HG02759 (cell line): ENCODE results near the gene CORIN.

ENCODE experiments used
- ATAC-seq: cut with Tn5 transposase; IDR thresholded peaks from one replicate; pipeline ENCODE4 v1.9.1; 2021; ENCODE audit warnings: mild to moderate bottlenecking, moderate library complexity; ENCODE audit not compliant: unreplicated experiment

The CORIN gene, protein sequence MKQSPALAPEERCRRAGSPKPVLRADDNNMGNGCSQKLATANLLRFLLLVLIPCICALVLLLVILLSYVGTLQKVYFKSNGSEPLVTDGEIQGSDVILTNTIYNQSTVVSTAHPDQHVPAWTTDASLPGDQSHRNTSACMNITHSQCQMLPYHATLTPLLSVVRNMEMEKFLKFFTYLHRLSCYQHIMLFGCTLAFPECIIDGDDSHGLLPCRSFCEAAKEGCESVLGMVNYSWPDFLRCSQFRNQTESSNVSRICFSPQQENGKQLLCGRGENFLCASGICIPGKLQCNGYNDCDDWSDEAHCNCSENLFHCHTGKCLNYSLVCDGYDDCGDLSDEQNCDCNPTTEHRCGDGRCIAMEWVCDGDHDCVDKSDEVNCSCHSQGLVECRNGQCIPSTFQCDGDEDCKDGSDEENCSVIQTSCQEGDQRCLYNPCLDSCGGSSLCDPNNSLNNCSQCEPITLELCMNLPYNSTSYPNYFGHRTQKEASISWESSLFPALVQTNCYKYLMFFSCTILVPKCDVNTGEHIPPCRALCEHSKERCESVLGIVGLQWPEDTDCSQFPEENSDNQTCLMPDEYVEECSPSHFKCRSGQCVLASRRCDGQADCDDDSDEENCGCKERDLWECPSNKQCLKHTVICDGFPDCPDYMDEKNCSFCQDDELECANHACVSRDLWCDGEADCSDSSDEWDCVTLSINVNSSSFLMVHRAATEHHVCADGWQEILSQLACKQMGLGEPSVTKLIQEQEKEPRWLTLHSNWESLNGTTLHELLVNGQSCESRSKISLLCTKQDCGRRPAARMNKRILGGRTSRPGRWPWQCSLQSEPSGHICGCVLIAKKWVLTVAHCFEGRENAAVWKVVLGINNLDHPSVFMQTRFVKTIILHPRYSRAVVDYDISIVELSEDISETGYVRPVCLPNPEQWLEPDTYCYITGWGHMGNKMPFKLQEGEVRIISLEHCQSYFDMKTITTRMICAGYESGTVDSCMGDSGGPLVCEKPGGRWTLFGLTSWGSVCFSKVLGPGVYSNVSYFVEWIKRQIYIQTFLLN

DNA sequence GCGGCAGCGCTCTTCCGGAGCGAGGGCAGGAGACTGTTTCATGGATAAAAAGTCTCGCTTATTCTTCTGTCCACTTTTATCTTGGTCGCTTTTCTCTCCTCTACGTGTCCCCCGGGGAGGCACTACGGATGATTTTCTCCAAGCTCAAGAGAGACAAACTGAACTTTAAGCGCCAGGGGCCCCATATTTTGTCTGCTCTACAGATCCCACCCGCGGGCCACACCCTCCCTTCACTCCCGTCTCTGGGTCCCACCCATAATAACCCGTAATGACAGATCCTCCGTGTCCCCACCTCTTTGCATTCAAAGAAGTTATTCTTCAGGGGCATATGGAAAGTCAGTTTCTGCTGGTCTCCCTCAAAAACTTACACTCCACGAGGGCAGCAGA lies at the start of gene CORIN:
Gene CORIN (minus strand): TSS at position 160 of the 387 bp plus-strand sequence. CDS start 118 bp downstream, at position 42.
- ATAC-seq: no peak

DNA sequence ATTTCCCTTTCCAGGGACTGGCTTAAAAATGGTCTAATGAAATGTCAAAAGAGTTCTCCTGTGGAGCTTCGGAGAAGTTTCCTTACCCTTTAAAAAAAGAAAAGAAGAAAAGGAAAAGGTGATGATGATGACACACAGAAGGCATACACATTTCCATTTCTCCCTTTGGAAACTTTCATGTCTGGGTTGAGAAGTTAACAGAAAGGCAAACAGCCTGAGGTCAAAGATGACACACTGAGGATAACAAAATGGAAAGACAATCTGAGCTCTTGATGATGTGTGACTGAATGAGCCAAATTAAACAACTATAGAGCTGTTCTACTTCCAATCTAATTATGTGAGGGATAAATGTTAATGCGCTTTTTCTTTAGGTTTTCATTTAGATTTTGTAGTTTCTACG lies 44.4 kb upstream of the CORIN start:
- no peak for ATAC-seq

DNA sequence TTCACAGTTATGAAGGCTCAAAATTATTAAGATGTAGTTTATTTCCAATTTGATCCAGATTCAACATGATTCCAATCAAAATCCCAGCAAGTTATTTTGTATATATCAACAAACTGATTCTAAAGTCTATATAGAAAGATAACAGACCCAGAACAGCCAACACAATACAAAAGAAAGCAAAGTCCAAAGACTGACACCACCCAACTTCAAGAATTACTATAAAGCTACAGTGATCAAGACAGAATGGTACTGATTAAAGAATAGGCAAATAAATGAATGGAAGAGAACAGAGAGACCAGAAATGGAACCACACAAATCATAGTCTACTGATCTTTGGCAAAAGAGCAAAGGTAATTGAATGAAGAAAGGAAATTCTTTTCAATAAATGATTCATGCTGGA lies 41.6 kb upstream of the CORIN start:
- no peak for ATAC-seq

DNA sequence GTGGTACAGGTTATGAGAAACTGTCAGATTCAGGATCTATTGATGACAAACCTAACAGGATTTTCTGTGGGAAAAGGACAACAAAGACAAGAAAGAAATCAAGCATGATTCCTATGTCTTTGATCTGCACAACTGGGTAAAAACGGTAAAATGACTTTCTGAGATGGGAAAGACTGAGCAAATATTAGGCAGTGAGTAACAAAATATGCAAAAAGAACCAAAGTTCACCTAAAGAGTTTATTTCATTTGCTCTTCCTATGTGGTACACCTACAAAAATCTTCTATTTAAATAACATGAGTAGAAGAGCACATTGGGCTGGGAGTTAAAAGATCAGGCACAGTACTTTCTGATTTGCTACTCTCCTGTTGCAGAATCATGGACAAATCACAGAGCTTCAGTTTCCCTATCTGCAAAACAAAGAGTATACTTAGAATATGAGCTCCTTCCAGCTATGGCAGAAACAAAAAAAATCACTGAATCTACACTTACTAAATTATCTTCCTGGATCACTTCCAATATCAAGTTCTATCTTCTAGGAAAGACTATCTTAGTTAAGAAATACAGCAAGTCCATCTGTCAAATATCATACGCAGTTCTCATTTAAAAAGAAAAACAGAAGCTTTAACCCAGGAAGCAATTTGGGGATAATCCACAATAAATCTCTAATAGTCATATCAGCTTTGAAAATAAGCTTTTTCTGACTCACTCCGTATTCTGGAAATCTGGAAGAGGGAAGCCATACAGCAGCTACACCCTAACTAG lies 39.1 kb upstream of the CORIN start:
- ATAC-seq: no peak

DNA sequence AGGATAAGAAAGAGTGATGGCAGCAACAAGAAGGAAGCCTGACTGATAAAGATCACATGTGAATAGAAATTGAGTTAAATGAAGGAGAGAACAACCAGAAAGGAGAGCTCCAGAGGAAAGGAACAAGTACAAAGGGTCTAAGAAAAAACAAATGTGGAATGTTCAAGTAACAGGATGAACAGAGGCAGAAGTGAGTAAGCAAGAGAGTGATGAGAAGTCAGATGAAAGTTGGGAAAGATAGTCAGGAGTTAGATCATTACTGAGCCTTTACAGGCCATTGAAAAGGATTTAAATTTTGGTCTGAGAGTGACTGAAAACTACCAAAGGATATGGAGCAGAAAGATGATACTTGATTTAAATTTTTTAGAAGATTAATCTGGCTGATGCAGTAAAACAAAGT lies 38.4 kb upstream of the CORIN start:
- no peak for ATAC-seq

DNA sequence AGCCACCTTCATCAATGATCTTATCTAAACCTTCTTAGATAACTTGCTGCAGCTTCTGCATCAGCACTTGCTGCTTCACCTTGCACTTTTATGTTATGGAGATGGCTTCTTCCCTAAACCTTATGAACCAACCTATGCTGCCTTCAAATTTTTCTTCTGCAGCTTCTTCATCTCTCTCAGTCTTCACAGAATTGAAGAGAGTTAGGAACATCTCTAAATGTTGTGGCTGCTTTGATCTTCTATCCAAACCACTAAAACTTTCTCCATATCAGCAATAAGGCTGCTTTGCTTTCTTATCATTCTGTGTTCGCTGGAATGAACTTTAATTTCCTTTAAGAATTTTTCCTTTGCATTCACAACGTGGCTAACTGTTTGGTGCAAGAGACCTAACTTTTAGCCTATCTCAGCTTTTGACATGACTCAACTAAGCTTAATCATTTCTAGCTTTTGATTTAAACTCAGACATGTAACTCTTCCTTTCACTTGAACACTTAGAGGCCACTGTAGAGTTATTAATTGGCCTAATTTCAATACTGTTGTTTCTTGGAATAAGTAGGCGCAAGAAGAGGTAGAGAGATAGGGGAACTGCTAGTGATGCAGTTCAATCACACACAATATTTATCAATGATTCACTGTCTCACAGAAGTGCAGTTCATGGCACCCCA lies 36.1 kb upstream of the CORIN start:
- ATAC-seq: no peak

DNA sequence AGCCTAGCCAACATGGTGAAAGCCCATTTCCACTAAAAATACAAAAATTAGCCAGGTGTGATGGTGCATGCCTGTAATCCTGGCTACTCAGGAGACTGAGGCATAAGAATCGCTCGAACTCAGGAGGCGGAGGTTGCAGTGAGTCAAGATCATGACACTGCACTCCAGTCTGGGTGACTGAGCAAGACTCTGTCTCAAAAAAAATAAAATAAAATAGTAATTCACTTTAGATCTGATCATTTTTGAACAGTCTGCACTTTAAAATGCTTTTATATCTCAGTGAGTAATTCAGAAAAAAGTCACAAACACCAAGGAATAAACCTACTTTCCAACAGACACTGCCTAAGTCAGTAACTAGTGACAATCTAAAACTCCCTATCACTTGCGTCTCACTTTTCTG lies 25.6 kb upstream of the CORIN start:
- no peak for ATAC-seq

DNA sequence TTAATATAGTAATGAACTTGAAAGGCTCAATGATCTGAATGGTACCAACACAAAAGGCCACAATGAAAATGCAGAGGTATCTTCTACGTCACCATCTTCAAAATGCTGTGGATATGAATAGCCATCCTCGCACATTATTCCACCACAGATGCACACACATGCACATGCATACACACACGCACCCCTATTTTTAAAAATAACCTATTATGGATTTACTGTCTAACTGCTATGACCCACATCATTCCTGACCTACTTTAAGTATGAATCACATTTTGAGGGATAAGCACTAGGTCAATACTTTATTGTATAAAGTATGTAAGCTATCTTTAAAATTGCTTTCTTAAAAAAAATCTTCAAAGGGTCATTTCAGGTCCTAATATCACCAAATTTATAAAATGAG lies 24.4 kb upstream of the CORIN start:
- ATAC-seq: no peak

DNA sequence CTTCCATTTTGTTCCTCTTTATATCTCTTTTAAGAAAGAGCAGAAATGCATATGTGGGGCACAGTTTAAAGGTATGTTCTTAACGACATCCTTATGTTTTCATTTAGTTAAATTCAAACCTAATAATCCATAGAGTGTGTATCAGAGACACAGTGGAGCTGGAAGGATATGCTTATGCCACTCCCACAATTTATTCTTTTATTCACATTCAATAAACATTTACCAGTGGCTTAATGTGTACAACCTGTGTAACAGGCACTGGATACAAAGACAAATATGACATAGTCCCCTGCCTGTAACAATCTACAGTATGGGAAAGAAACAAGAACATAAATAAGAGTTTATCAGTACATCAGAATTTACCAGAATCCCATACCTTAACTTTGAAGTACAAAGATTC lies 22.4 kb upstream of the CORIN start:
- no peak for ATAC-seq

DNA sequence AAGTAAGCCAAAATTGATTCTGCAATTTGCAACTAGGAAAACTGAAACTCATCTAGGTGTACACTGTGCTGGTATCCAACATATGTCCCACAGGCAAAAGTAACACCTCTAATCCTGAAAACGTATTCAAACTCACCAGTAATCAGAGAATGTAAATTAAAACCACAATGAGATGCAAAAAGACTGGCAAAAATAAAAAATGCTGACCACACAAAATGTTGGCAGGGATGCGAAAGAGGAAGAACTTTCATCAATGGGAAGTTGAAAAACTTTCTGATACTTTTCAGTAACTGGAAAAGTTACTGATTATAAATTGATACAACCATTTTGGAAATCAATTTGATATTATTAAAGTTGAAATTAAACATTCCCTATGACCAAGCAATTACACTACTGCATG lies 20.1 kb upstream of the CORIN start:
- ATAC-seq: no peak

DNA sequence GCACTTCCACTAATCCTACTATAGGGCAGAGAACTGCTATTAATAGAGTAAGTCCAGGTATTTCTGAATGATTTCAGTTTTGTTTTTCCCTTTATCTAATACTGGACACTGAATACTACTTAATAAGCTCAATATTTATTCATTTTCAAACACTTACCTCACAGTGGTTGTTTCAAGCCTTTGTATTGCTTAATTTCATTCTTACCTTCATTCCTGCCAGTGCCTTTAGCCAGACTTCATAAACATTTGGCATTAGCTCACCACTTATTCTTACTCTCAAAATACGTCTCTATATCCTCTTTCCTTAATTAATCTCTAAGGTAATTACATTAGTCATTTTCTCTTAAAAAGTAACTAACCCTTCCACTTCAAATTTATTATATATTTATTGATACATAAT lies 18.8 kb upstream of the CORIN start:
- ATAC-seq: no peak

DNA sequence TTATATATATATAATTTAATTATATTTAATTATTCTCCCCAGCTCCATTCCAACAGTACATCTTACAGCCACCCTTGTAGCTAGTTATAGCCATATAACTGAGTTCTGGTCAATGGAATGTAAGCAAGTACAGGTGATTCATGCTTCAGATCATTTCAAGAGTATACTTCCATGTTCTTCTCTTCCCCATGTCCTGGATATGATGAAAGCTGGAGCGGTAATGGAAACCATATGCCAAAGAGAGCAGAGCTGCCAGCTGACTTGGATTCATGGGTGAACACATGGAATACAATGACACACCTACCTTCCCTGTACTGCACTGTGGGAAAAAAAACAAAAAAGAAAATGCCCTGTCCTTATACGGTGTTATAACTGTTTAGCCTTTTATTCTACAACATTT lies 17.5 kb upstream of the CORIN start:
- no peak for ATAC-seq

DNA sequence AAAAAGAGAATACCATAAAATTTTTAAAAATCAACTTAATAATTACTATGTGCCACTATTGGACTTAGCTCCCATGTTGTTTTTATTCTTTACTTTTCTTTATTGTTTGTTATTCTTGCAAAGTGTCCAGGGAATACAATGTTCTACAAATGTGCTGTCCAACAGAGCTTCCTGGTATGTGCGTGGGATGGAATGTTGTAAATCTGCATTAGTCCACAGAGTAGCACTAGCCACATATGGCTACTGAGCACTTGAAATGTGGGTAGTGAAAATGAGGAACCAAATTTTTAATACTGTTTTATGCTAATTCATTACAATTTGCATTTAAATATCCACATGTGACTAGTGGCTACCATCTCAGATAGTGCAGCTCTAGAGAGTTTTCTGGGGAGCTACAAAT lies 14.3 kb upstream of the CORIN start:
- no peak for ATAC-seq

DNA sequence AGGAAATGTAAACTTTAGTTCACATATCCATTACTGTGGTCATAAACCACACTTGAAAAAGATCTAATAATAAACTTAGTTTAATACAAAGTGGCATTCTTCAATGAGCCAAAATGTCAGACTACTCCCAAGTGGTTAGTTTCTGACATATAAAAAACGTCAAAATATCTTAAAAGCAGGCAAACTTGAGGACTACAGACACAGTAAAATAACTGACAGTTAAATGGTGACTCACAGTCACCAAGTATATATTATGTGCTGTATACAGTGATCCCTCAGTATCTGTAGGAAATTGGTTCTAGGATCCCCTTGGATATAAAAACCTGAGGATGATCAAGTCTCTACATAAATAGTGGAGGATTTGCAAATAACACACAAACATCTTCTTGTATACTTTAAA lies 11.6 kb upstream of the CORIN start:
- ATAC-seq: no peak

DNA sequence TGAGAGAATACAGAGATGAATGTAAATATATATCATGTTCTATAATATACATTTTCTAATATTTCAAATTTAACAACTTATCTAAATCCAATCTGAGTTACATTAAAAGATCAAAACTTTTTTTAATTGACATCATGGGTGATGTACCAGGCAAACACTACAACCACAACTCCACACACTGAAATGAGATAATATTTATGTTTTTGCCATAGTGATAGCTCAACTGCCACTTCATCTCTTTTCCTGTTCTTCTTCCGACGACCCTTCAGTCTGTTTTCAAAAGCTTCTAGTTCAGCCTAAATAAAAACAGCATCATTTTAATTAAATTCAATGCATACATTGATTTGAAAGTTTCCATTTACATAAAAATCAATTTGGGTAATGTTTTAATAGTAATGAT lies 10.2 kb upstream of the CORIN start:
- no peak for ATAC-seq

DNA sequence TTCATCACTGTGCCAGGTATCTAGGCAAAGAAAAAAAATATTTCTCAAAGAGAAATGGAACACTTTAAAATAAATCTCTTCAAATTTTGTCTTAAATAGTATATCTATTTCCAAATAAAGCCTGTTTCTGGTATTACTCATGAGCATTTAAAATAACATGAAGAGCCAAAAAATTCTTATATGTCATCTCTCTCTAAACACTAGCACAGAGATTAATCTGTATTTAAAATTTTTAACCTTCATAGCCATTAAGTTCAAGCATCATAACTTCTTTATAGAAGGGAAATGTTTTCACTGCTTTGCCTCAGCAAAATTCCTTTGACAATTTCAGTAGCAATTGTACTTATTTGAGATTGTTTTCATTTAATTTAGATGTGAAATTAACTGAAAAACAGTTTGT lies 5.1 kb upstream of the CORIN start:
- no peak for ATAC-seq

DNA sequence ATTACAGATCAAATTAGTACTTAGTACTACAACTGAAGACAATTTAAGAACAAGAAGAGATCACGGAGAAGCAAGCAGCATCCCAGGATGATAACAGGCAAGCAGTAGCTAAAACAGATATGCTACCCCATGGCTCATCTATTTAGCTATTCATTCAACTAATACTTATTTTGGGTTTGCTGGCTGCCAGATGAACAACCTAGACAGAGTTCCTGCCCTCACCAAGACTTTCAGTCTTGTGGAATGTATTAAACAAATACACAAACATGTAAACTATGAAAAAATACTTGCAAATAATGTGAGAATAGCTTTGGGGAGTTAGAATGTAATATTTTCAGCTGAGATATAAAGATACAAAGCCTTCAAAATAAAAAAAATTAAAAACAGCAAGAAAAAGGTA lies 2.4 kb upstream of the CORIN start:
- no peak for ATAC-seq

DNA sequence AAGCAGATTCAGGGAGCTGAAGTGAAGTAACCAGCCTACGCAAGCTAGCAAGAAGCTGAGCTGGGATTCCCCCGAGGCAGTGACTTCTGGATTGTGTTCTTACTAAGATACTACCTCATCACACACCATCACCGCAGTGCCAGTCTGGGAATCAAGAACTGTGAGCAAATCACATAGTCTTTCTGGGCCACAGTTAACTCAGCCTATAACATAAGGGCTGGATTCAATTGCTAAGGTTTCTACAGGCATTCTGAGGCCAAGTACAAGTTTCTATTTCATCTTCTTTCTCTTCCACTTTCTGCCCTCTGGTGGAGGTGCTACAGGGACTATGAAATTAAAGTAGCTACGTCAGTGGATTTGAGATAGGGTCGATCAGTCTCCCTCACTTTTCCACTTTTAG lies 1.4 kb upstream of the CORIN start:
- ATAC-seq: peak; percentile 44

DNA sequence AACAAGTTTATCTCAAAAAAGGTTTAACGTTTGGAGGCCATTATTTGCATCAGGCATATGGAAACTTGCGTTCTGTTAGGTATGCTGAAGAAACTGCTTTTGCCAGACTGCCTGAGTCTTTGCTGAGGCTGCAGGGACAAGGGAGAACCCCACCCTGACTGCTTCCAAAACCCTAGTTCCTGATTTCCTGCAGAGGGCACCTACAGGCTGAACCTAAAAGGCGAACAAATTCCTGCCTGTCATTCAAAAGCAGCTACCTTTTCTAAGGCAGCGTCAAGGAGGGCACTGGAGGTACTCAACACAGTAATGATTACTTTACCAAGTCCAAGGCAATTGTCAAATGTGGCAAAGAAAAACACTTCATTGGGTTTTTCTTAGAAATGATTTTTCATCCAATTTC lies 578 bp upstream of the CORIN start:
- ATAC-seq: no peak

DNA sequence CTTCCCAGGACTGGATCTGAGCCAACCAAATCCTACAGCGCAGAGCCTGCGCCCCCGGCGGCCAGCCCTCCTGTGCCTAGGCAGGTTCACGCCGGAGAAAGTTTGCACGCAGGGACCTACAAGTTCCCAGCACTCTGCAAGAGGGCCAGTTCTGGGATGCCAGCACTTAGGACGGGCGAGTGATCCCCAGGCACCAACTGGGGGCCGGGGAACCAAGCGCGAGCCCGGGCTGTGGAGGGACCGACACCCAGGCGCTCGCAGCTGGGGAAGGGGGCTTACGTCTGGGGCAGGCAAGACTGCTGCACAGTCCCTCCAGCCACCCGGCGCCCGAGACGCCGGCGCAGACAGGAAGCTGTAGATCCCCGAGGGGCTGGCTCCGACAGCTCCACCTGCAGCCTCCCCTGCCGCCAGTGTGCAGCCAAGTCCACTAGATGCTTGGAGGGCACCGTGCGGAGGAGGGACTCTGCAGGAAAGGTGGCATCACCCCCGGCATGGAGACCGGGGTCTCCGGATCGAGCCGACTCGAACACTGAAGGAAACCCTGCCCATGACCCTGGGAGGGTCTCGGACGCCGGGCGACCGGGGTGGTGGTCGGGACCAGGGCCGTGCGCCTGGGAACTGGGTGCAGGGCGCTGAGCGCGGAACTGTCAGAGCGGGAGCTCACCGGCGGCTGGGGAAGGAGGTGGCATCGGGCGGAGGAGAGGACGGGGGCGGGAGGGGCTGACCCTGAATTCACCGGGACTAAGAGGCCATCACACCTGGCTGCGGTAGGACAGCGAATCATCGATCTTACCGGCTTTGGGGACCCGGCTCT lies 566 bp downstream of the CORIN start:
- ATAC-seq: peak; percentile 69
